HG03378 (cell line): ENCODE data around the gene CMC1.

Experiments
- ATAC-seq: cut with Tn5 transposase; IDR thresholded peaks from one replicate; pipeline ENCODE4 v1.9.1; 2021; ENCODE audit warnings: mild to moderate bottlenecking, moderate library complexity; ENCODE audit not compliant: unreplicated experiment

The CMC1 gene

GRCh38 chr3:28348629-28349468, 107.4 kb downstream of the CMC1 start, which contains the start of the genes AZI2 and ZCWPW2:
Gene AZI2, minus strand, starts transcription at chr3:28348824. Its CDS starts 8,207 bp downstream, at chr3:28340617.
Gene ZCWPW2, plus strand, starts transcription at chr3:28348721. Its CDS starts 64,348 bp downstream, at chr3:28413069.
- ATAC-seq: peak; percentile 79

GRCh38 chr3:28349469-28350000, 108.1 kb downstream of the CMC1 start:
- no peak for ATAC-seq
